Testis (tissue), 3 donors: ENCODE measurements around the gene NFE2L2. TPM values are rescaled to one million over a fixed set of nuclear protein-coding genes. Genes with fewer than 3 reads are reported as not detected.

Source experiments
- DNase-seq: peaks from one replicate; pipeline ENCODE4 v3.0.0-alpha.2; 2019
- H3K27ac ChIP-seq, 2 donors: fragments of 200-600 bp; sonication (generic); one replicate each; pipeline ENCODE4 v1.5.1; 2019
- H3K27me3 ChIP-seq: fragments of 200-600 bp; sonication (generic); one replicate; pipeline ENCODE4 v1.5.1; 2019
- H3K36me3 ChIP-seq: fragments of 200-600 bp; sonication (generic); one replicate; pipeline ENCODE4 v1.5.1; 2017; ENCODE audit warnings: low read depth; ENCODE audit errors: missing control alignments
- H3K4me1 ChIP-seq: fragments of 200-600 bp; sonication (generic); one replicate; pipeline ENCODE4 v1.5.1; 2019
- H3K4me3 ChIP-seq, 2 donors: fragments of 200-600 bp; sonication (generic); one replicate each; pipeline ENCODE4 v1.5.1; 2017 to 2019
- H3K9me3 ChIP-seq: fragments of 200-600 bp; sonication (generic); one replicate; pipeline ENCODE4 v1.5.1; 2017
- CTCF ChIP-seq, 3 experiments: fragments of 450-650 bp in 2 of 3; fragments of 200-600 bp in 1 of 3; sonication (generic) in 1 of 3; IDR thresholded peaks; one replicate each; pipeline ENCODE4 v1.5.1; 2016 to 2019; ENCODE audit warnings: antibody characterized with exemption in 3 of 3, mild to moderate bottlenecking in 2 of 3, moderate library complexity in 1 of 3
- POLR2A ChIP-seq: fragments of 450-650 bp; IDR thresholded peaks from one replicate; pipeline ENCODE4 v1.6.1; 2017; ENCODE audit warnings: antibody characterized with exemption, mild to moderate bottlenecking, moderate library complexity
- WGBS, 2 donors: methylation state at CpG; one replicate each; pipeline ENCODE4 v1.1.5; 2018; 5-methylcytosine and 5-hydroxymethylcytosine counted together
- intact Hi-C: fragments of 100-400 bp; cut with DNase I; formaldehyde crosslinking; loops from one replicate; pipeline ENCODE4 v1.15.1; 2023; ENCODE audit warnings: low total_unique reads
- polyA plus RNA-seq: library from polyadenylated mRNA; stranded (reverse); fragments of 350-450 nt; fragmentation: Illumina TruSeq; extraction: RNeasy Lipid Tissue Mini Kit (QIAGEN cat#74804); gene quantifications from one replicate; pipeline ENCODE4 v1.2.3, GENCODE V29; 2014; ENCODE audit warnings: low read depth, low replicate concordance; ENCODE audit not compliant: insufficient read depth
- total RNA-seq, 2 donors: library from RNA; depleted of rRNA; stranded (reverse); fragments of >200 nt; gene quantifications; one replicate each; pipeline ENCODE4 v1.2.3, GENCODE V29; 2016

NFE2L2 gene
- total and polyA plus RNA-seq, 3 donors from 2014 or later: 72.7 to 132 (median 126) TPM

GRCh38 chr2:177256026-177256425 is 8.5 kb downstream of the NFE2L2 start:
- peaks cover 75% of the 10 kb centered on the region for H3K4me1 ChIP-seq
- no peaks in the 10 kb centered on the region for H3K36me3 ChIP-seq
- no peaks in the 10 kb centered on the region for H3K27me3 ChIP-seq
- intact Hi-C loops: no loop called here
- TF ChIP-seq POLR2A (no peak), CTCF (IDR thresholded peaks at IDR 0.05) (no peak)
- no peak for DNase-seq
- peak overlapping the region in 1 of 2 donors; percentile 50 for H3K27ac ChIP-seq
- no peak overlapping the region for H3K4me3 ChIP-seq
- WGBS, 2 donors: 57 to 68% methylated on average over 2 of the region's 2 CpGs
- no peaks in the 10 kb centered on the region for H3K9me3 ChIP-seq

DNA sequence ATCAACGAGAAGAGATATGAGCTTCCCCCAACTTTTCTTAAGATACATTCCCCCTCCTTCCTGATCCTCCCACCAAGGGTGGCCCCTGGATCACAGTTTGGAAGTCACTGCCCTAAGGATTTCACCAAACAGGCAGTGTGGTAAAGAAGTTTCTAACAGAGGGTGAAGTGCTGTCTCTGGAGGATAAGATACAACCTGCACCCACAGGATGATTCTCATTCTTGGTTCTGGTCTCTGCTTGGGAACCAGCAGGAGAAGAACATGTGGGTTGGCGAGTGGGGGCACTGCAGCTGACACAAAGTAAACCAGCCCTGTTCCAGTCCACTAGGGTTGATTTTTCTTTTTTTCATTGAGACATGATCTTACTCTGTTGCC is 9.3 kb downstream of the NFE2L2 start:
- TF ChIP-seq POLR2A (no peak), CTCF (IDR thresholded peaks at IDR 0.05) (no peak)
- 48 to 55% methylated on average over 2 of the region's 2 CpGs for WGBS, 2 donors
- Histone ChIP-seq H3K9me3 (no peaks in the 10 kb centered on the region), H3K36me3 (no peaks in the 10 kb centered on the region), H3K27me3 (no peaks in the 10 kb centered on the region), H3K27ac (peak overlapping the region; percentile 16 to 60), H3K4me3 (no peak overlapping the region), H3K4me1 (peaks cover 78% of the 10 kb centered on the region)
- DNase-seq: no peak
- intact Hi-C loops: no loop called here

GRCh38 chr2:177254433-177255226 is 9.9 kb downstream of the NFE2L2 start:
- DNase-seq: peak; percentile 80
- H3K4me3 ChIP-seq: no peak overlapping the region
- intact Hi-C loops: no loop called here
- 52 to 61% methylated on average over 11 of the region's 11 CpGs for WGBS, 2 donors
- H3K9me3 ChIP-seq: no peaks in the 10 kb centered on the region
- no peaks in the 10 kb centered on the region for H3K36me3 ChIP-seq
- peaks cover 77% of the 10 kb centered on the region for H3K4me1 ChIP-seq
- TF ChIP-seq CTCF (IDR thresholded peaks at IDR 0.05): peak; percentile 30 to 52 (median 44)
- TF ChIP-seq POLR2A: no peak
- peak overlapping the region; percentile 16 to 60 for H3K27ac ChIP-seq
- no peaks in the 10 kb centered on the region for H3K27me3 ChIP-seq

GRCh38 chr2:177253704-177254103 is 10.8 kb downstream of the NFE2L2 start:
- TF ChIP-seq POLR2A (no peak), CTCF (IDR thresholded peaks at IDR 0.05) (no peak)
- no peaks in the 10 kb centered on the region for H3K9me3 ChIP-seq
- intact Hi-C loops: no loop called here
- H3K4me3 ChIP-seq: no peak overlapping the region
- H3K27me3 ChIP-seq: no peaks in the 10 kb centered on the region
- H3K4me1 ChIP-seq: peaks cover 84% of the 10 kb centered on the region
- peak overlapping the region; percentile 5 to 60 for H3K27ac ChIP-seq
- no peaks in the 10 kb centered on the region for H3K36me3 ChIP-seq
- WGBS, 2 donors: 52 to 55% methylated on average over 3 of the region's 3 CpGs
- no peak for DNase-seq
